HepG2 (cell line): ENCODE measurements around the gene FDXACB1. TPM values are rescaled to one million over a fixed set of nuclear protein-coding genes. Genes with fewer than 3 reads are reported as not detected.

Source experiments
- ATAD3A ChIP-seq: sonication (generic); formaldehyde crosslinking; IDR thresholded peaks from 2 replicates; pipeline ENCODE4 v1.4.0; 2020; ENCODE audit warnings: missing genetic modification reagents
- DMAP1 ChIP-seq: IDR thresholded peaks from 2 replicates; pipeline ENCODE4 v1.6.1; 2016
- DR1 ChIP-seq: sonication (generic); formaldehyde crosslinking; IDR thresholded peaks from 2 replicates; pipeline ENCODE4 v1.8.0; 2021; ENCODE audit warnings: mild to moderate bottlenecking, missing genetic modification reagents, inconsistent platforms
- FOSL2 ChIP-seq: sonication (generic); formaldehyde crosslinking; IDR thresholded peaks from 2 replicates; pipeline ENCODE4 v1.4.0; 2020; ENCODE audit warnings: missing genetic modification reagents
- HOXA5 ChIP-seq: sonication (generic); formaldehyde crosslinking; IDR thresholded peaks from 2 replicates; pipeline ENCODE4 v1.4.0; 2020; ENCODE audit warnings: missing genetic modification reagents
- KDM4B ChIP-seq: sonication (generic); formaldehyde crosslinking; IDR thresholded peaks from 2 replicates; pipeline ENCODE4 v1.4.0; 2020; ENCODE audit warnings: missing genetic modification reagents
- MED13 ChIP-seq: sonication (generic); formaldehyde crosslinking; IDR thresholded peaks from 2 replicates; pipeline ENCODE4 v1.5.0; 2020; ENCODE audit warnings: missing genetic modification reagents
- MEIS2 ChIP-seq: sonication (generic); formaldehyde crosslinking; IDR thresholded peaks from 2 replicates; pipeline ENCODE4 v1.9.0; 2021; ENCODE audit warnings: mild to moderate bottlenecking, missing genetic modification reagents
- MIER3 ChIP-seq: IDR thresholded peaks from 2 replicates; pipeline ENCODE4 v1.6.1; 2016; ENCODE audit warnings: missing compliant biosample characterization, borderline replicate concordance
- STAT5B ChIP-seq: sonication (generic); formaldehyde crosslinking; IDR thresholded peaks from 2 replicates; pipeline ENCODE4 v1.4.0; 2020; ENCODE audit warnings: missing genetic modification reagents
- ZFP90 ChIP-seq: sonication (generic); formaldehyde crosslinking; IDR thresholded peaks from 2 replicates; pipeline ENCODE4 v1.8.0; 2022; ENCODE audit warnings: missing genetic modification reagents, mild to moderate bottlenecking, inconsistent platforms, borderline replicate concordance
- ZNF136 ChIP-seq: sonication (generic); formaldehyde crosslinking; IDR thresholded peaks from 2 replicates; pipeline ENCODE4 v1.8.1; 2022; ENCODE audit warnings: low read depth, mild to moderate bottlenecking, moderate library complexity, missing genetic modification reagents
- ZNF232 ChIP-seq: sonication (generic); formaldehyde crosslinking; IDR thresholded peaks from 2 replicates; pipeline ENCODE4 v1.4.0; 2020; ENCODE audit warnings: missing genetic modification reagents, borderline replicate concordance
- ZNF790 ChIP-seq: sonication (generic); formaldehyde crosslinking; IDR thresholded peaks from 2 replicates; pipeline ENCODE4 v1.8.0; 2022; ENCODE audit warnings: missing genetic modification reagents, mild to moderate bottlenecking, borderline replicate concordance
- ZSCAN12 ChIP-seq: sonication (generic); formaldehyde crosslinking; IDR thresholded peaks from 2 replicates; pipeline ENCODE4 v1.9.0; 2021; ENCODE audit warnings: mild to moderate bottlenecking, missing genetic modification reagents
- polyA plus RNA-seq, 8 experiments: library from polyadenylated mRNA; depleted of rRNA in 3 of 8; stranded (reverse) in 7 of 8; unstranded in 1 of 8; fragments of >200 nt; fragmentation: Illumina TruSeq in 4 of 8; extraction: Trizol in 4 of 8; gene quantifications; 2 replicates each; pipeline versions ENCODE4 v1.2.1 to v1.2.3, GENCODE V29; 2011 to 2016; ENCODE audit warnings: low read depth in 4 of 8, missing spikeins in 1 of 8, mixed read lengths in 1 of 8; ENCODE audit not compliant: insufficient read depth in 1 of 8
- total RNA-seq, 5 experiments: library from RNA; depleted of rRNA; stranded (reverse); fragments of >200 nt; fragmentation: Illumina TruSeq; extraction: Trizol; gene quantifications; 2 replicates each; pipeline ENCODE4 v1.2.3, GENCODE V29; 2016; ENCODE audit warnings: low read depth in 1 of 5
- TF ChIP-seq, protein P1 (sequence below): sonication (generic); formaldehyde crosslinking; IDR thresholded peaks from 2 replicates; pipeline ENCODE4 v1.4.0; 2020; ENCODE audit warnings: missing genetic modification reagents, borderline replicate concordance
- TF ChIP-seq, protein P2 (sequence below): sonication (generic); formaldehyde crosslinking; IDR thresholded peaks from 2 replicates; pipeline ENCODE4 v1.5.0; 2020; ENCODE audit warnings: missing genetic modification reagents, mild to moderate bottlenecking, borderline replicate concordance
- TF ChIP-seq, protein P3 (sequence below): sonication (generic); formaldehyde crosslinking; IDR thresholded peaks from 2 replicates; pipeline ENCODE4 v1.4.0; 2020; ENCODE audit warnings: missing genetic modification reagents
- TF ChIP-seq, protein P4 (sequence below): sonication (generic); formaldehyde crosslinking; IDR thresholded peaks from 2 replicates; pipeline ENCODE4 v1.8.1; 2023; ENCODE audit warnings: mild to moderate bottlenecking, missing genetic modification reagents
- TF ChIP-seq, protein P5 (sequence below): IDR thresholded peaks from 2 replicates; pipeline ENCODE4 v1.6.1; 2016

Gene FDXACB1
- total and polyA plus RNA-seq, 2 of the 13 experiments (the other 11 are each of a cell fraction or from before 2014, with no cell fraction given): 1.1 to 3.4 TPM

DNA sequence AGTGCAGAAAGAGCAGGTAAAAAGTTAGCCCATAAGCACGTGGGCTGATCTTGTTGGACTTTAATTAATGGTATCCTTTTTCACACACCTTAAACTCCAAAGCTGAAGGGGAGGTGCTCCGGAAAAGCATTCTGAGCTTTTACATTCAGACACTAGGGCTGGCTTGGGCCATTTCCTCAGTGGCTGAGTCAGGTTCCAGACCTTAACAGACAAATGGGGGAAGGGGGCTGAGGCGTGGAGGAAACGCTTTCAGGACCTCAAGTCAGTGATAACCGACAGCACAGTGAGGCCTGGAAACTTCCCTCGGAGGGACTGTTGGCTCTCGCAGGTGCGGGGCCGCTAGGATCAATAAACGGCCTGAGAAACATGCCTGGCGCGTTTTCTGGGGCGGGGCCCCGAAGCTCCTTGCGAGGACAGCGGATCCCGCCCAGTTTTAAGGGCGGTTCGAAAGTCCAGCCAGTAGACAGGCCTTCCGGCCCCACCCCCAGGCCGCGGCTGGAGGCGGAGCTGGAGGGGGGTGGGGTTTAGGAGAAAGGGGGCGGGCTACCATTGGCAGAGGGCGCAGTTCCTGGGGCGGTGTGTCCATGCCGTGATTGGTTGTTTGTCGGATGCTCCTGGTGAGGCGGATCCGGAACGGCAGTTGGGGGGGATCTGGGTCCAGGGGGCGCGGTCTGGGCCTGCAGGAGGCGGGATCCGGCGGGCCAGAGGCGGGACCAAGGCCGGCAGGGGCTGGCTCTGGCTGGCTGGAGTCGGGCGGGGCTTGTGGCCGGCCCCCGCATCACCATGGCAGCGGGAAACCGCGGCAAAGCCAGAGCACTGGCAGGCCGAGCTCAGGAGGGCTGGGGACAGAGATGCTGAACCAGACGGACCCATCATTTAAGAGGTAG, 47.8 kb upstream of the FDXACB1 start (continued):
- TF ChIP-seq, protein P1, sequence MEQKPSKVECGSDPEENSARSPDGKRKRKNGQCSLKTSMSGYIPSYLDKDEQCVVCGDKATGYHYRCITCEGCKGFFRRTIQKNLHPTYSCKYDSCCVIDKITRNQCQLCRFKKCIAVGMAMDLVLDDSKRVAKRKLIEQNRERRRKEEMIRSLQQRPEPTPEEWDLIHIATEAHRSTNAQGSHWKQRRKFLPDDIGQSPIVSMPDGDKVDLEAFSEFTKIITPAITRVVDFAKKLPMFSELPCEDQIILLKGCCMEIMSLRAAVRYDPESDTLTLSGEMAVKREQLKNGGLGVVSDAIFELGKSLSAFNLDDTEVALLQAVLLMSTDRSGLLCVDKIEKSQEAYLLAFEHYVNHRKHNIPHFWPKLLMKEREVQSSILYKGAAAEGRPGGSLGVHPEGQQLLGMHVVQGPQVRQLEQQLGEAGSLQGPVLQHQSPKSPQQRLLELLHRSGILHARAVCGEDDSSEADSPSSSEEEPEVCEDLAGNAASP: no peak
- TF ChIP-seq MEIS2 (CRISPR knock-in tag): peak; percentile 28; the same call in 1 of the 2 replicates
- TF ChIP-seq, protein P2, sequence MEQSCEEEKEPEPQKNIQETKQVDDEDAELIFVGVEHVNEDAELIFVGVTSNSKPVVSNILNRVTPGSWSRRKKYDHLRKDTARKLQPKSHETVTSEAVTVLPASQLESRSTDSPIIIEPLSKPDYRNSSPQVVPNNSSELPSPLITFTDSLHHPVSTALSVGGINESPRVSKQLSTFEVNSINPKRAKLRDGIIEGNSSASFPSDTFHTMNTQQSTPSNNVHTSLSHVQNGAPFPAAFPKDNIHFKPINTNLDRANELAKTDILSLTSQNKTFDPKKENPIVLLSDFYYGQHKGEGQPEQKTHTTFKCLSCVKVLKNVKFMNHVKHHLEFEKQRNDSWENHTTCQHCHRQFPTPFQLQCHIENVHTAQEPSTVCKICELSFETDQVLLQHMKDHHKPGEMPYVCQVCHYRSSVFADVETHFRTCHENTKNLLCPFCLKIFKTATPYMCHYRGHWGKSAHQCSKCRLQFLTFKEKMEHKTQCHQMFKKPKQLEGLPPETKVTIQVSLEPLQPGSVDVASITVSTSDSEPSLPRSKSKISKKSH (CRISPR knock-in tag): peak; percentile 43; the same call in 1 of the 2 replicates
- peak; percentile 39; the same call in 1 of the 2 replicates for TF ChIP-seq HOXA5 (CRISPR knock-in tag)
- no peak for TF ChIP-seq STAT5B
- TF ChIP-seq MIER3 (CRISPR knock-in tag): no peak; the same call in 1 of the 2 replicates
- no peak for TF ChIP-seq ZSCAN12
- 0 out of 2 replicates have a peak, but pooled peaks have one; percentile 55 for TF ChIP-seq ZNF136
- TF ChIP-seq DMAP1 (CRISPR knock-in tag): peak; percentile 80
- TF ChIP-seq ZNF232 (CRISPR knock-in tag): peak; percentile 80; the same call in 1 of the 2 replicates
- no peak for TF ChIP-seq MED13 (CRISPR knock-in tag)
- TF ChIP-seq, protein P3, sequence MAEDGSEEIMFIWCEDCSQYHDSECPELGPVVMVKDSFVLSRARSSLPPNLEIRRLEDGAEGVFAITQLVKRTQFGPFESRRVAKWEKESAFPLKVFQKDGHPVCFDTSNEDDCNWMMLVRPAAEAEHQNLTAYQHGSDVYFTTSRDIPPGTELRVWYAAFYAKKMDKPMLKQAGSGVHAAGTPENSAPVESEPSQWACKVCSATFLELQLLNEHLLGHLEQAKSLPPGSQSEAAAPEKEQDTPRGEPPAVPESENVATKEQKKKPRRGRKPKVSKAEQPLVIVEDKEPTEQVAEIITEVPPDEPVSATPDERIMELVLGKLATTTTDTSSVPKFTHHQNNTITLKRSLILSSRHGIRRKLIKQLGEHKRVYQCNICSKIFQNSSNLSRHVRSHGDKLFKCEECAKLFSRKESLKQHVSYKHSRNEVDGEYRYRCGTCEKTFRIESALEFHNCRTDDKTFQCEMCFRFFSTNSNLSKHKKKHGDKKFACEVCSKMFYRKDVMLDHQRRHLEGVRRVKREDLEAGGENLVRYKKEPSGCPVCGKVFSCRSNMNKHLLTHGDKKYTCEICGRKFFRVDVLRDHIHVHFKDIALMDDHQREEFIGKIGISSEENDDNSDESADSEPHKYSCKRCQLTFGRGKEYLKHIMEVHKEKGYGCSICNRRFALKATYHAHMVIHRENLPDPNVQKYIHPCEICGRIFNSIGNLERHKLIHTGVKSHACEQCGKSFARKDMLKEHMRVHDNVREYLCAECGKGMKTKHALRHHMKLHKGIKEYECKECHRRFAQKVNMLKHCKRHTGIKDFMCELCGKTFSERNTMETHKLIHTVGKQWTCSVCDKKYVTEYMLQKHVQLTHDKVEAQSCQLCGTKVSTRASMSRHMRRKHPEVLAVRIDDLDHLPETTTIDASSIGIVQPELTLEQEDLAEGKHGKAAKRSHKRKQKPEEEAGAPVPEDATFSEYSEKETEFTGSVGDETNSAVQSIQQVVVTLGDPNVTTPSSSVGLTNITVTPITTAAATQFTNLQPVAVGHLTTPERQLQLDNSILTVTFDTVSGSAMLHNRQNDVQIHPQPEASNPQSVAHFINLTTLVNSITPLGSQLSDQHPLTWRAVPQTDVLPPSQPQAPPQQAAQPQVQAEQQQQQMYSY: no peak
- TF ChIP-seq ZNF790 (CRISPR knock-in tag): no peak
- TF ChIP-seq KDM4B: no peak
- TF ChIP-seq, protein P4, sequence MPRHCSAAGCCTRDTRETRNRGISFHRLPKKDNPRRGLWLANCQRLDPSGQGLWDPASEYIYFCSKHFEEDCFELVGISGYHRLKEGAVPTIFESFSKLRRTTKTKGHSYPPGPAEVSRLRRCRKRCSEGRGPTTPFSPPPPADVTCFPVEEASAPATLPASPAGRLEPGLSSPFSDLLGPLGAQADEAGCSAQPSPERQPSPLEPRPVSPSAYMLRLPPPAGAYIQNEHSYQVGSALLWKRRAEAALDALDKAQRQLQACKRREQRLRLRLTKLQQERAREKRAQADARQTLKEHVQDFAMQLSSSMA (CRISPR knock-in tag): peak; percentile 59; the same call in 1 of the 2 replicates
- 0 out of 2 replicates have a peak, but pooled peaks have one; percentile 37 for TF ChIP-seq FOSL2
- TF ChIP-seq, protein P5, sequence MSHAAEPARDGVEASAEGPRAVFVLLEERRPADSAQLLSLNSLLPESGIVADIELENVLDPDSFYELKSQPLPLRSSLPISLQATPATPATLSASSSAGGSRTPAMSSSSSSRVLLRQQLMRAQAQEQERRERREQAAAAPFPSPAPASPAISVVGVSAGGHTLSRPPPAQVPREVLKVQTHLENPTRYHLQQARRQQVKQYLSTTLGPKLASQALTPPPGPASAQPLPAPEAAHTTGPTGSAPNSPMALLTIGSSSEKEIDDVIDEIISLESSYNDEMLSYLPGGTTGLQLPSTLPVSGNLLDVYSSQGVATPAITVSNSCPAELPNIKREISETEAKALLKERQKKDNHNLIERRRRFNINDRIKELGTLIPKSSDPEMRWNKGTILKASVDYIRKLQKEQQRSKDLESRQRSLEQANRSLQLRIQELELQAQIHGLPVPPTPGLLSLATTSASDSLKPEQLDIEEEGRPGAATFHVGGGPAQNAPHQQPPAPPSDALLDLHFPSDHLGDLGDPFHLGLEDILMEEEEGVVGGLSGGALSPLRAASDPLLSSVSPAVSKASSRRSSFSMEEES (CRISPR knock-in tag): 0 out of 2 replicates have a peak, but pooled peaks have one; percentile 37
- no peak for TF ChIP-seq ATAD3A (CRISPR knock-in tag)
- peak; percentile 71 for TF ChIP-seq ZFP90 (CRISPR knock-in tag)
- no peak; the same call in 1 of the 2 replicates for TF ChIP-seq DR1
